Spleen (tissue), 7 donors: Measurements from ENCODE around the gene TTC14.

Experiments
- CTCF ChIP-seq, 11 experiments: fragments of 200-600 bp in 7 of 11; fragments of 450-650 bp in 4 of 11; sonication (generic) in 4 of 11; IDR thresholded peaks in 8 of 11; conservative IDR thresholded peaks in 3 of 11; 1 replicate in 7 of 11; 2 replicates in 4 of 11; pipeline versions ENCODE4 v1.4.0 to v1.8.0; 2016 to 2021; ENCODE audit warnings: antibody characterized with exemption in 11 of 11, inconsistent platforms in 4 of 11, mild to moderate bottlenecking in 1 of 11
- POLR2AphosphoS5 ChIP-seq, 3 donors: sonication (generic); formaldehyde crosslinking; IDR thresholded peaks; one replicate each; pipeline ENCODE4 v1.5.1; 2017; ENCODE audit warnings: antibody characterized with exemption in 3 of 3
- donor health status: DM: no; HTN: no; CAD: no; lungs with moderate emphysema.
- donor health status: DM: no; HTN: no; CAD: no.
- donor health status: DM: no; HTN: no; CAD: no.

- TF ChIP-seq CTCF (IDR thresholded peaks at IDR 0.05 in 8 of 11, conservative IDR thresholded peaks at IDR 0.05 in 3 of 11) = no peak
- TF ChIP-seq POLR2AphosphoS5 (IDR thresholded peaks at IDR 0.05) = no peak
Observed at GRCh38 chr3:180580934-180581333, 21.0 kb upstream of the TTC14 start.
